Lower lobe of right lung (tissue), 2 donors: Measurements from ENCODE around the gene GABPB1. TPM values are rescaled to one million over a fixed set of nuclear protein-coding genes. Genes with fewer than 3 reads are reported as not detected.

Experiments
- ATAC-seq, 2 donors: fragments of 200-7000 bp; cut with Tn5 transposase; one replicate each; pipeline ENCODE4 v1.9.1; 2020 to 2022; ENCODE audit warnings: mild to moderate bottlenecking in 2 of 2, moderate library complexity in 2 of 2
- DNase-seq: peaks from one replicate; pipeline ENCODE4 v3.0.0-alpha.2; 2020
- H3K27ac ChIP-seq: fragments of 200-600 bp; one replicate; pipeline ENCODE4 v1.8.0; 2022
- H3K27me3 ChIP-seq: fragments of 200-600 bp; one replicate; pipeline ENCODE4 v1.8.0; 2022; ENCODE audit warnings: low read depth
- H3K36me3 ChIP-seq: fragments of 200-600 bp; one replicate; pipeline ENCODE4 v1.8.0; 2022; ENCODE audit warnings: mild to moderate bottlenecking
- H3K4me1 ChIP-seq: fragments of 200-600 bp; one replicate; pipeline ENCODE4 v1.8.0; 2022
- H3K4me3 ChIP-seq: fragments of 200-600 bp; one replicate; pipeline ENCODE4 v1.8.0; 2022; ENCODE audit warnings: mild to moderate bottlenecking
- H3K9me3 ChIP-seq: fragments of 200-600 bp; one replicate; pipeline ENCODE4 v1.8.0; 2022
- CTCF ChIP-seq: fragments of 200-600 bp; IDR thresholded peaks from one replicate; pipeline ENCODE4 v1.8.0; 2022; ENCODE audit warnings: antibody characterized with exemption, mild to moderate bottlenecking
- intact Hi-C: fragments of 100-400 bp; cut with DNase I; formaldehyde crosslinking; loops from one replicate; pipeline ENCODE4 v1.11.0; 2022
- total RNA-seq: library from RNA; stranded (reverse); fragmentation: NEBNext Ultra II Directional; extraction: Animal tissue kit (Norgen Biotek cat#: 25700); gene quantifications from one replicate; pipeline ENCODE4 v1.2.1, GENCODE V29; 2021
- donor health status: DM: no; HTN: yes; CAD: no; lungs with severe emphysema.

Gene GABPB1
- total RNA-seq, 1 donor from 2014 or later = 17.8 TPM

DNA sequence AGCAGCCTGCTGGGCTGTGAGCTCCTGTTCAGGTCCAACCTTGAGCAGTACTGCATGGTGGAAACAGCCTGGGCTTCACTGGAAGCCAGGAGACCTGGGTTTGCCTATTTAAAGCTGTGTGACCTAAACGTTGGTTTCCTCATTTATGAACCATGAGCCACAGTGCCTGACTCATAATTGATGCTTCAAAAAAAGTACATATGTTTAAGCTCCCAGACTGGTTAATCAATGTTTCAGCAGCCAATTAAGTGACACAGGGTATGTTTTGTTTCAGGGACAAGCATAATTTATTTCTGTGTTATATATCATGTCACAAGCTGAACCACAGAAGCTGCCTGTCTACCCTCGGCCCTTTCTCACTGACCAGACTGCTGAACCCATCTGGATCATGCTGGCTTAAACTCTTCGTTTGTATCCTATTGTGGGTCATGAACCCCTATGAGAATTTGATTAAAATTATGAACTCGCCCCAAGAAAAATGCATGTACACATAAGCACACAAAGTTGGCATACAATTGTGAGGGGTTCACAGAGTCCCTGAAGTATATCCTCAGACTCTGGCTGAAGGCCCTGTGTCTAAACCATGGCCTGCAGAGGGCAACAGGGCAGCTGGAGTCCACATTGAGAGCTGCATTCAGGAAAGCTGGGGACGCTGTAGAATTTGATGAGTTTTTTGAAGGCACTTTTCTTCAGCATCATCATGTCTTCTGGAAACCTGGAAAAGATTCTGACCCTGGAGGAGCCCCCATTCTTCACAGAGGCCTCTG is 113.1 kb downstream of the GABPB1 start:
- Histone ChIP-seq H3K4me1 (no peaks in the 10 kb centered on the region), H3K27ac (no peak overlapping the region), H3K27me3 (no peaks in the 10 kb centered on the region), H3K36me3 (no peaks in the 10 kb centered on the region), H3K9me3 (no peaks in the 10 kb centered on the region), H3K4me3 (no peak overlapping the region)
- intact Hi-C loops = no loop called here
- DNase-seq = no peak
- no peak for ATAC-seq
- TF ChIP-seq CTCF = no peak

DNA sequence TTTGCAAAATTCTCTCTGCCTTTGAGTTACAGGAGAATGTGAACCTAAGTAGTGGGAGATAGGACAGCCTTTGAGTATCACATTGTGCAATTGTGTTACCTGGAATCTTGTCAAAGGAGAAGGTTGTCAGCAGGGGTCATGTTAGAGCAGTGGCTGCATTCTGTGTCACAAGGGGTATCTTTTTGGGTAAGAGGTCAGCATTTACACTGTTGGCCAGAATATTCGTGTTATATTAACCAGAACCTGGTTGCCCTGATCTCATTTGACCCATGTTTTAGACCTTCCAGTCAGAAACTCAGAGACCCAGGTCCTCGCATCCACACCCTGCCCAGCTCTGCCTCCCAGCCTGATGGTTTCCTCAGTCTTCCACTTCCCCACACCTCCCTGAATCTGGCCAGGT is 116.7 kb downstream of the GABPB1 start:
- Histone ChIP-seq H3K27me3 (no peaks in the 10 kb centered on the region), H3K27ac (no peak overlapping the region), H3K4me1 (no peaks in the 10 kb centered on the region), H3K4me3 (no peak overlapping the region), H3K36me3 (no peaks in the 10 kb centered on the region), H3K9me3 (no peaks in the 10 kb centered on the region)
- intact Hi-C loops = no loop called here
- no peak for DNase-seq
- ATAC-seq = no peak
- TF ChIP-seq CTCF = no peak

DNA sequence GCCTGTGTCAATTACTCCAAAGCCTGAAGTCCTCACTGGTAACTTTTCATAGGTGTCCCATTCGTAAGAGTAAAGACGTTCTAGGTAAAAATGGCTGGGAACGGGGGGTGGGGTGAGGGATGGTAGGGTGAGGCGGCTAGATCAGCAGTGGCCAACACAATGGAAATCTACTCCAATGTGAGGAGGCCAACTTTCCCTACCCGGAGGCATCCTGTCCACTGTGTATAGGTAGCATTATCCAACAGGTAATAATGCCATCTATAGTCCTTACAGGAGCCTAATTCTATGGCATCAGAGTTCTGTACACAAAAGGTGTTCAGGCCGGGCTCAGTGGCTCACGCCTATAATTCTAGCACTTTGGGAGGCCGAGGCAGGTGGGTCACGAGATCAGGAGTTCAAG is 118.6 kb downstream of the GABPB1 start:
- Histone ChIP-seq H3K27ac (no peak overlapping the region), H3K9me3 (no peaks in the 10 kb centered on the region), H3K4me1 (no peaks in the 10 kb centered on the region), H3K36me3 (no peaks in the 10 kb centered on the region), H3K4me3 (no peak overlapping the region), H3K27me3 (no peaks in the 10 kb centered on the region)
- TF ChIP-seq CTCF = no peak
- ATAC-seq = no peak
- no peak for DNase-seq
- intact Hi-C loops = no loop called here

DNA sequence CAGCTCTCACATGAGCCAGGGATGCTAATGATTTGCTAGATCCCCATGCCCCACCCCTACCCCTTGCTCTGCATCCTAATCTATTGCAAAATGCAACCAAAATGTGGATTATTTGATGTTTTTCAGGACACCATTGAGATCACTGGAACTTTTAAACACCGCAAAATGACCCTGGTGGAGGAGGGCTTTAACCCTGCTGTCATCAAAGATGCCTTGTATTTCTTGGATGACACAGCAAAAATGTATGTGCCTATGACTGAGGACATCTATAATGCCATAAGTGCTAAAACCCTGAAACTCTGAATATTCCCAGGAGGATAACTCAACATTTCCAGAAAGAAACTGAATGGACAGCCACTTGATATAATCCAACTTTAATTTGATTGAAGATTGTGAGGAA is 119.2 kb downstream of the GABPB1 start:
- ATAC-seq (no peak), DNase-seq (no peak)
- Histone ChIP-seq H3K27ac (no peak overlapping the region), H3K27me3 (no peaks in the 10 kb centered on the region), H3K36me3 (no peaks in the 10 kb centered on the region), H3K4me1 (no peaks in the 10 kb centered on the region), H3K9me3 (no peaks in the 10 kb centered on the region), H3K4me3 (no peak overlapping the region)
- TF ChIP-seq CTCF = no peak
- intact Hi-C loops = no loop called here

GRCh38 chr15:50234764-50235163 is 120.2 kb downstream of the GABPB1 start:
- intact Hi-C loops = no loop called here
- DNase-seq (no peak), ATAC-seq (no peak)
- Histone ChIP-seq H3K36me3 (no peaks in the 10 kb centered on the region), H3K4me1 (no peaks in the 10 kb centered on the region), H3K27me3 (no peaks in the 10 kb centered on the region), H3K27ac (no peak overlapping the region), H3K9me3 (no peaks in the 10 kb centered on the region), H3K4me3 (no peak overlapping the region)
- no peak for TF ChIP-seq CTCF
